OCI-LY3 (cell line): ENCODE measurements around the gene DGKK.
"Not testable (repeated sequence)": the region's sequence is repeated elsewhere in the genome, so short reads cannot be mapped to it uniquely, and the experiment has no call there.

Source experiments
- H2AFZ ChIP-seq: fragments of 200-600, 300-600 bp; shearing (Covaris generic); 2 replicates; pipeline ENCODE4 v1.6.0; 2014; ENCODE audit warnings: antibody characterized with exemption, low read depth, low read length
- H3K27ac ChIP-seq: fragments of 200-600, 300-600 bp; sonication (generic); 2 replicates; pipeline ENCODE4 v1.5.1; 2014; ENCODE audit warnings: mild to moderate bottlenecking, low read length, moderate library complexity, mixed read lengths
- H3K27me3 ChIP-seq: fragments of 200-600, 300-600 bp; sonication (generic); 2 replicates; pipeline ENCODE4 v1.6.1; 2014; ENCODE audit warnings: low read depth, low read length, mixed read lengths
- H3K36me3 ChIP-seq: fragments of 200-600, 300-600 bp; sonication (generic); replicated peaks from 2 replicates; pipeline ENCODE3; 2014; ENCODE audit warnings: low read depth, low read length, mixed read lengths
- H3K4me1 ChIP-seq: fragments of 300-600, 200-600 bp; sonication (generic); 2 replicates; pipeline ENCODE4 v1.6.1; 2014; ENCODE audit warnings: low read length, mixed read lengths
- H3K4me2 ChIP-seq: fragments of 200-600, 300-600 bp; sonication (generic); 2 replicates; pipeline ENCODE4 v1.6.1; 2014; ENCODE audit warnings: low read length, mixed read lengths
- H3K4me3 ChIP-seq: fragments of 300-600, 200-600 bp; sonication (generic); 2 replicates; pipeline ENCODE4 v1.5.1; 2014; ENCODE audit warnings: antibody characterized with exemption, mild to moderate bottlenecking, low read length, moderate library complexity
- H3K79me2 ChIP-seq: fragments of 300-600, 200-600 bp; shearing (Covaris generic); 2 replicates; pipeline ENCODE4 v1.6.1; 2014; ENCODE audit warnings: mild to moderate bottlenecking, low read length, mixed read lengths
- H3K9ac ChIP-seq: fragments of 300-600, 200-600 bp; shearing (Covaris generic); 2 replicates; pipeline ENCODE4 v1.6.0; 2014; ENCODE audit warnings: mild to moderate bottlenecking, low read length, moderate library complexity
- H3K9me3 ChIP-seq: fragments of 200-600, 300-600 bp; shearing (Covaris generic); 2 replicates; pipeline ENCODE4 v1.6.1; 2014; ENCODE audit warnings: low read length, mixed read lengths; ENCODE audit not compliant: insufficient read depth
- H4K20me1 ChIP-seq: fragments of 200-600, 300-600 bp; sonication (generic); 2 replicates; pipeline ENCODE4 v1.6.1; 2016; ENCODE audit warnings: low read length, mixed read lengths; ENCODE audit not compliant: insufficient read depth
- EZH2phosphoT487 ChIP-seq: fragments of 200-600 bp; shearing (Covaris generic); IDR thresholded peaks from 2 replicates; pipeline ENCODE4 v1.6.1; 2018; ENCODE audit warnings: antibody characterized with exemption, mixed run types, low read depth
- TF ChIP-seq, protein P1 (sequence below): fragments of 200-600, 300-600 bp; sonication (generic); IDR thresholded peaks from 2 replicates; pipeline ENCODE4 v1.5.1; 2014; ENCODE audit warnings: antibody characterized with exemption, low read length, low read depth

DGKK gene

DNA sequence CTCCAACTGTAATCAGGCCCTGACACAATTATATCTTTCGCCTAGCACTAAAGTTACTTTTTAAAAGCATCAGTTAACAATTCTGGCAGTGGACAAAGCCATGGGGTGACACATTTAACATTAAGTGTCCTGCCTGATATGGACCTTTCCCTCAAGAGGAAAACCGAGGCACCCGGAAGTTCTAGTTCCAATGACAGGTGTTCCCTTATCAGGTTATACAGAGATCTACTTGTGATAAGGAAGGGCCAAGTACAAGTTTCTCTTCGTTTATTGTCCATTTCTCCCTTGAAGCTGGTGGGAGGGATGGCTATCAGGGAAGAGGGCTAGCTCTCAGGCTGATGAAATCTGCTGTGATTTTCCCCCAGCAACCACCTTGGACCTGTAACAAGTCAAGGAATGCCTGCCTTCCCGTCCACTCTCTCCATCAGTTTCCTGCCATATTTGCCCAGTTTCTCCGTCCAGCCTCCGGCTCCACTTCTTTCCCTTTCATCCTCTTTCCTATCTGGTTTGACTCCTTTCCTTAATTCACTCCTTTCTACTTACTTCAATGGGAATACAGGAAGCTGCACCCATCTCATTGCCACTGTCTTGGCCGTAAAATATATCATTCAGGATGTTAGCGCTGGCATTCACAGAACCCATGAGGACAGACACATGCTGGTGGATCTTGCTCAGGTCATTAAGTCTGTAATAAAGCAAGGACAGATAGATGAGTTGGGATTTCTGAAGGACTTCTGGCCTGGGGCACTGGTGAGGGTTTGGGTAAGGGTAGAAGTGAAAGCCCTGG is 95.0 kb downstream of the DGKK start:
- no peak overlapping the region for H3K27ac ChIP-seq
- H2AFZ ChIP-seq = no peak overlapping the region
- no peaks in the 10 kb centered on the region for H3K4me1 ChIP-seq
- H3K9ac ChIP-seq = no peak overlapping the region
- H3K79me2 ChIP-seq = no peaks in the 10 kb centered on the region
- H3K36me3 ChIP-seq = no peaks in the 10 kb centered on the region
- TF ChIP-seq, protein P1, sequence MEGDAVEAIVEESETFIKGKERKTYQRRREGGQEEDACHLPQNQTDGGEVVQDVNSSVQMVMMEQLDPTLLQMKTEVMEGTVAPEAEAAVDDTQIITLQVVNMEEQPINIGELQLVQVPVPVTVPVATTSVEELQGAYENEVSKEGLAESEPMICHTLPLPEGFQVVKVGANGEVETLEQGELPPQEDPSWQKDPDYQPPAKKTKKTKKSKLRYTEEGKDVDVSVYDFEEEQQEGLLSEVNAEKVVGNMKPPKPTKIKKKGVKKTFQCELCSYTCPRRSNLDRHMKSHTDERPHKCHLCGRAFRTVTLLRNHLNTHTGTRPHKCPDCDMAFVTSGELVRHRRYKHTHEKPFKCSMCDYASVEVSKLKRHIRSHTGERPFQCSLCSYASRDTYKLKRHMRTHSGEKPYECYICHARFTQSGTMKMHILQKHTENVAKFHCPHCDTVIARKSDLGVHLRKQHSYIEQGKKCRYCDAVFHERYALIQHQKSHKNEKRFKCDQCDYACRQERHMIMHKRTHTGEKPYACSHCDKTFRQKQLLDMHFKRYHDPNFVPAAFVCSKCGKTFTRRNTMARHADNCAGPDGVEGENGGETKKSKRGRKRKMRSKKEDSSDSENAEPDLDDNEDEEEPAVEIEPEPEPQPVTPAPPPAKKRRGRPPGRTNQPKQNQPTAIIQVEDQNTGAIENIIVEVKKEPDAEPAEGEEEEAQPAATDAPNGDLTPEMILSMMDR = no peak
- TF ChIP-seq EZH2phosphoT487 = no peak
- no peaks in the 10 kb centered on the region for H4K20me1 ChIP-seq
- no peaks in the 10 kb centered on the region for H3K27me3 ChIP-seq
- no peak overlapping the region for H3K4me3 ChIP-seq
- no peaks in the 10 kb centered on the region for H3K9me3 ChIP-seq
- H3K4me2 ChIP-seq = no peak overlapping the region

- no peak overlapping the region for H3K9ac ChIP-seq
- no peak overlapping the region for H3K4me3 ChIP-seq
- no peaks in the 10 kb centered on the region for H3K4me1 ChIP-seq
Measured at GRCh38 chrX:50372966-50373365, 97.7 kb downstream of the DGKK start.

GRCh38 chrX:50343917-50344316 is 126.7 kb downstream of the DGKK start:
- no peaks in the 10 kb centered on the region for H3K79me2 ChIP-seq
- H3K9ac ChIP-seq = no peak overlapping the region
- H2AFZ ChIP-seq = no peak overlapping the region
- no peaks in the 10 kb centered on the region for H3K27me3 ChIP-seq
- H3K9me3 ChIP-seq = no peaks in the 10 kb centered on the region
- no peaks in the 10 kb centered on the region for H3K4me1 ChIP-seq
- no peaks in the 10 kb centered on the region for H4K20me1 ChIP-seq
- no peaks in the 10 kb centered on the region for H3K36me3 ChIP-seq
- TF ChIP-seq EZH2phosphoT487 = no peak
- TF ChIP-seq, protein P1 = no peak
- H3K4me3 ChIP-seq = no peak overlapping the region
- H3K4me2 ChIP-seq = no peak overlapping the region
- H3K27ac ChIP-seq = no peak overlapping the region

More at GRCh38 chrX:50372966-50373365, 97.7 kb downstream of the DGKK start:
- Histone ChIP-seq H3K27ac (no peak overlapping the region), H3K27me3 (no peaks in the 10 kb centered on the region), H3K79me2 (no peaks in the 10 kb centered on the region), H3K4me2 (no peak overlapping the region), H3K9me3 (no peaks in the 10 kb centered on the region), H4K20me1 (no peaks in the 10 kb centered on the region), H3K36me3 (no peaks in the 10 kb centered on the region), H2AFZ (no peak overlapping the region)
- TF ChIP-seq, protein P1 = no peak
- TF ChIP-seq EZH2phosphoT487 = no peak

DNA sequence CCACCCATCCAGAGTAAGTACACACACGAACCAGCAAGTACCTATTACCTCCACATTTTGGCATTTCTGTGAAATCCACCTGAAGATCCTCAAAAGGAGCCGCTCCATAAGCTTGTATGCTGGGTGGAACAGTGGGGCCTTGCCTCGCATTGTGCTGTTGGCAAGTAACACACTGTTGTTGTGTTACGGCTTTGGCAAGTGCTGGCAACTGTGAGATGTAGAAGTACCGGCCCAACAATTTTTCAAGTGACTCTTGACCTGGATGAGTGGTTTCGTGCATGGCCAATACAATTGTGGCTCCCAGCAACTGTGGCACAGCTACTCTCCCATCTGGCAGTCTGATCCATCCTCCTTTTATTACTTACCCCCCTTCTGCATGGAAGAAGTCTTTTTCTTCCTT is 137.3 kb downstream of the DGKK start:
- H3K9ac ChIP-seq = no peak overlapping the region
- H3K4me1 ChIP-seq = no peaks in the 10 kb centered on the region
- no peaks in the 10 kb centered on the region for H3K9me3 ChIP-seq
- no peaks in the 10 kb centered on the region for H3K27me3 ChIP-seq
- H4K20me1 ChIP-seq = no peaks in the 10 kb centered on the region
- H3K4me3 ChIP-seq = no peak overlapping the region
- no peaks in the 10 kb centered on the region for H3K79me2 ChIP-seq
- H3K27ac ChIP-seq = no peak overlapping the region
- H3K36me3 ChIP-seq = no peaks in the 10 kb centered on the region
- TF ChIP-seq, protein P1 = no peak
- TF ChIP-seq EZH2phosphoT487 = no peak
- H2AFZ ChIP-seq = no peak overlapping the region
- H3K4me2 ChIP-seq = no peak overlapping the region

DNA sequence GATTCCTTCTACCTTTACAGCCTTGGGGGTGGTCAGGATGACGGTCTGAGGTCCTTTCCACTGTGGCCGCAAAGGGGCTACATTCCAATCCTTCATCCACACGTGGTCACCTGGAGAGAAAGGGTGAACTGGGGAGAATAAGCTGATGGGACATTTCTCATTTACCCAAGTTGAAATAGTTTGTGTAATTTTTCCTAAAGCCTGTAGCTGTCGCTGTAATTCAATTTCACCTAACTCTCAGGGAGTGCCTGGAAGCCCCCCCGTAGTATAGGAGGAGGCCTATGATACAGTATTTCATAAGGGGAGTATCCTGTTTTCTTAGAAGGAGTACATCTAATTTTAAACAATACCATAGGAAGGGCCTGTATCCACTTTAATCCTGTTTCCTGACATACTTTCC is 138.0 kb downstream of the DGKK start:
- not testable (repeated sequence) for H4K20me1 ChIP-seq, H2AFZ ChIP-seq, H3K4me2 ChIP-seq, H3K79me2 ChIP-seq, H3K27ac ChIP-seq, H3K4me3 ChIP-seq, H3K4me1 ChIP-seq, H3K9ac ChIP-seq, H3K9me3 ChIP-seq, H3K36me3 ChIP-seq, H3K27me3 ChIP-seq
